Measurements from ENCODE around the gene BTBD9. TPM values are rescaled to one million over a fixed set of nuclear protein-coding genes. Genes with fewer than 3 reads are reported as not detected.

Gene BTBD9
- total RNA-seq, 6 experiments from 2014 or later: 11.0 to 12.7 (median 12.5) TPM

GRCh38 chr6:38319256-38320212 is 320.2 kb downstream of the BTBD9 start:
- peaks cover 8% of the 10 kb centered on the region for H3K4me1 Mint-ChIP-seq (ENCODE audit: low read depth)
- H3K36me3 Mint-ChIP-seq (ENCODE audit: low read depth): no peaks in the 10 kb centered on the region
- TF ChIP-seq, protein P1, sequence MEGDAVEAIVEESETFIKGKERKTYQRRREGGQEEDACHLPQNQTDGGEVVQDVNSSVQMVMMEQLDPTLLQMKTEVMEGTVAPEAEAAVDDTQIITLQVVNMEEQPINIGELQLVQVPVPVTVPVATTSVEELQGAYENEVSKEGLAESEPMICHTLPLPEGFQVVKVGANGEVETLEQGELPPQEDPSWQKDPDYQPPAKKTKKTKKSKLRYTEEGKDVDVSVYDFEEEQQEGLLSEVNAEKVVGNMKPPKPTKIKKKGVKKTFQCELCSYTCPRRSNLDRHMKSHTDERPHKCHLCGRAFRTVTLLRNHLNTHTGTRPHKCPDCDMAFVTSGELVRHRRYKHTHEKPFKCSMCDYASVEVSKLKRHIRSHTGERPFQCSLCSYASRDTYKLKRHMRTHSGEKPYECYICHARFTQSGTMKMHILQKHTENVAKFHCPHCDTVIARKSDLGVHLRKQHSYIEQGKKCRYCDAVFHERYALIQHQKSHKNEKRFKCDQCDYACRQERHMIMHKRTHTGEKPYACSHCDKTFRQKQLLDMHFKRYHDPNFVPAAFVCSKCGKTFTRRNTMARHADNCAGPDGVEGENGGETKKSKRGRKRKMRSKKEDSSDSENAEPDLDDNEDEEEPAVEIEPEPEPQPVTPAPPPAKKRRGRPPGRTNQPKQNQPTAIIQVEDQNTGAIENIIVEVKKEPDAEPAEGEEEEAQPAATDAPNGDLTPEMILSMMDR (IDR thresholded peaks at IDR 0.05): no peak
- no peak for DNase-seq
- H3K27me3 Mint-ChIP-seq (ENCODE audit: insufficient read depth): peaks cover 4% of the 10 kb centered on the region; the same call in 1 of the 2 replicates
- no peak overlapping the region for H3K27ac Mint-ChIP-seq
- no peak overlapping the region for H3K4me3 Mint-ChIP-seq
- H3K9me3 Mint-ChIP-seq: no peaks in the 10 kb centered on the region

- Mint-ChIP-seq H3K27ac (no peak overlapping the region), H3K4me3 (no peak overlapping the region), H3K9me3 (no peaks in the 10 kb centered on the region), H3K36me3 (ENCODE audit: low read depth) (no peaks in the 10 kb centered on the region), H3K4me1 (ENCODE audit: low read depth) (peaks cover 8% of the 10 kb centered on the region), H3K27me3 (ENCODE audit: insufficient read depth) (peaks cover 4% of the 10 kb centered on the region)
- TF ChIP-seq, protein P1 (IDR thresholded peaks at IDR 0.05): no peak
- no peak for DNase-seq
These were observed 323.4 kb downstream of the BTBD9 start for GRCh38 chr6:38316099-38316868.

GRCh38 chr6:38311201-38311600 is 328.5 kb downstream of the BTBD9 start:
- DNase-seq: no peak
- H3K27me3 Mint-ChIP-seq (ENCODE audit: insufficient read depth): peaks cover under 1% of the 10 kb centered on the region
- peaks cover 24% of the 10 kb centered on the region for H3K4me1 Mint-ChIP-seq (ENCODE audit: low read depth)
- no peaks in the 10 kb centered on the region for H3K36me3 Mint-ChIP-seq (ENCODE audit: low read depth)
- no peaks in the 10 kb centered on the region for H3K9me3 Mint-ChIP-seq
- TF ChIP-seq, protein P1 (IDR thresholded peaks at IDR 0.05): no peak
- no peak overlapping the region for H3K27ac Mint-ChIP-seq
- H3K4me3 Mint-ChIP-seq: no peak overlapping the region

DNA sequence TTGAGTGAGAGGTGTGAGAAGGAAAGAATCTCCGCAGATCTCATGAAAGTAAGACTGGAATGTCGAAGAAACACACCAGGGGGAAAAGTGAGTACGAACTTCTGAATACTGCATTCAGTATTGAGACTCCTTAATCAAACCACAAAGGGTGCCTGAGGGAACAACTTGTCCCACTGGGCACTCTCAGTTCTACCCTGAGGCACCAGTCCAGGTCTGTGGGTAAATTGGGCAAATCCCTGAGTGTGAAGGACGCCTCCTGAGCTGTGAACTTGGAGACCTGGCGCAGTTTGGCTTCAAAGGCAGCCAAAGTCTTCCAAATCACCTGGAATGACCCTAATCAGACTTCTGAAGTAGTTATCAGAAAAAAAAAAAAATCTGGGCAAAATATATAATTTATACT is 329.7 kb downstream of the BTBD9 start:
- Mint-ChIP-seq H3K9me3 (no peaks in the 10 kb centered on the region), H3K36me3 (ENCODE audit: low read depth) (no peaks in the 10 kb centered on the region), H3K4me3 (no peak overlapping the region), H3K27me3 (ENCODE audit: insufficient read depth) (no peaks in the 10 kb centered on the region; the same call in none of the 2 replicates), H3K4me1 (ENCODE audit: low read depth) (peaks cover 25% of the 10 kb centered on the region), H3K27ac (no peak overlapping the region)
- DNase-seq: no peak
- TF ChIP-seq, protein P1 (IDR thresholded peaks at IDR 0.05): no peak

DNA sequence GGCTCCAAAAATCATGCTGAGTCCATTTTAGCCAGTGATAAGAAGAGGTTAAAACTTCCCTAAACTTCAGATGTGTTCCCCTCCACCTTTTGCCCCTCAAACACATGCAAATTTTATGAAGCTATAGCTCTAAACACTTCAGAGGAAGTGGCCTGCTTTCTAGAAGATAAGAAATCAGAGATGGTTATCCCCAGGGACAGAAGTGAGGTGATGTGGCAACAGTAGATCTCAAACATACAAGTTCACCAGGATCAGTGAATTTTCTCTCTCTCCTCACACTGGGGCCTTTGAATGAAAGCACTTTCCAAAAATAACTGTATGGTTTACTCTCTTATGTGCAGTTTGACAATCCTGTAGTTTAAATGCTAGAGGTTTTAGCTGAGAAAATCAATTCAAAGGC is 332.0 kb downstream of the BTBD9 start:
- no peaks in the 10 kb centered on the region for H3K36me3 Mint-ChIP-seq (ENCODE audit: low read depth)
- peaks cover 29% of the 10 kb centered on the region for H3K4me1 Mint-ChIP-seq (ENCODE audit: low read depth)
- no peak overlapping the region for H3K4me3 Mint-ChIP-seq
- DNase-seq: no peak
- TF ChIP-seq, protein P1 (IDR thresholded peaks at IDR 0.05): no peak
- no peaks in the 10 kb centered on the region for H3K9me3 Mint-ChIP-seq
- H3K27me3 Mint-ChIP-seq (ENCODE audit: insufficient read depth): no peaks in the 10 kb centered on the region; the same call in none of the 2 replicates
- no peak overlapping the region for H3K27ac Mint-ChIP-seq
